C4-2B (cell line): ENCODE measurements around the gene CREBL2.
"Not testable (repeated sequence)": the region's sequence is repeated elsewhere in the genome, so short reads cannot be mapped to it uniquely, and the experiment has no call there.

ENCODE experiments used
- H3K27ac ChIP-seq: fragments of 450-650 bp; 2 replicates; pipeline ENCODE4 v1.5.1; 2017
- CTCF ChIP-seq: fragments of 450-650 bp; conservative IDR thresholded peaks from 2 replicates; pipeline ENCODE4 v1.5.1; 2017; ENCODE audit warnings: mild to moderate bottlenecking
- ZFX ChIP-seq: fragments of 450-650 bp; IDR thresholded peaks from 2 replicates; pipeline ENCODE4 v1.6.1; 2017

CREBL2 gene

GRCh38 chr12:12587878-12588277 lies 23.8 kb upstream of the CREBL2 start:
- H3K27ac ChIP-seq, result peak overlapping the region; percentile 88
- no peak for TF ChIP-seq CTCF
- TF ChIP-seq ZFX, result no peak

DNA sequence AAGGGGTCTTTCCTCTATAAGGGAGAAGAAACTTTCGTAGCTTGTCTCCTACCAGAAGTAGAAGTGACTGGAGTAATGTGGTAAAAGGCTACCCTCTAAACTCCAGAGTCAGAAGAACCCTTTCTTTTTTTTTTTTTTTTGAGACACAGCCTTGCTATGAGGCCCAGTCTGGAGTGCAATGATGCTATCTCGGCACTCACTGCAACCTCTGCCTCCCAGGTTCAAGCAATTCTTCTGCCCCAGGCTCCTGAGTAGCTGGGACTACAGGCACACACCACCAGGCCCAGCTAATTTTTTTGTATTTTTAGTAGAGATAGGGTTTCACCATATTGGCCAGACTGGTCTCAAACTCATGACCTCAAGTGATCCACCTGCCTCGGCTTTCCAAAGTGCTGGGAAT lies 23.2 kb upstream of the CREBL2 start:
- peak overlapping the region; percentile 88 for H3K27ac ChIP-seq

GRCh38 chr12:12590961-12591360 lies 20.7 kb upstream of the CREBL2 start:
- TF ChIP-seq ZFX (no peak), CTCF (no peak)
- no peak overlapping the region for H3K27ac ChIP-seq

GRCh38 chr12:12592930-12593329 lies 18.7 kb upstream of the CREBL2 start:
- no peak for TF ChIP-seq CTCF
- no peak for TF ChIP-seq ZFX
- H3K27ac ChIP-seq, result no peak overlapping the region

- not testable (repeated sequence) for H3K27ac ChIP-seq
Observed at GRCh38 chr12:12595929-12596328, 15.7 kb upstream of the CREBL2 start.

DNA sequence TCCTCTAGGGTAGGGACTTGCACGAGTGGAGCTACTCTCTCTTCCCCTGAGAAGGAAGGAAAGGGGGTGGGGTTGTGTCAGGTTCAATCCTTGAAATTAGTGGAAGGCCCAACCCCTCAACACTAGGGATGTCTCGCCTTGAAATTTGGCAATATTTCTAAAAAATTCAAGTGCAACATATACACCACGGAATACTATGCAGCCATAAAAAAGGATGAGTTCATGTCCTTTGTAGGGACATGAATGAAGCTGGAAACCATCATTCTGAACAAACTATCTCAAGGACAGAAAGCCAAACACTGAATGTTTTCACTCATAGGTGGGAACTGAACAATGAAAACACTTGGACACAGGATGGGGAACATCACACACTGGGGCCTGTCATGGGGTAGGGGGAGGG lies 15.1 kb upstream of the CREBL2 start:
- not testable (repeated sequence) for H3K27ac ChIP-seq

DNA sequence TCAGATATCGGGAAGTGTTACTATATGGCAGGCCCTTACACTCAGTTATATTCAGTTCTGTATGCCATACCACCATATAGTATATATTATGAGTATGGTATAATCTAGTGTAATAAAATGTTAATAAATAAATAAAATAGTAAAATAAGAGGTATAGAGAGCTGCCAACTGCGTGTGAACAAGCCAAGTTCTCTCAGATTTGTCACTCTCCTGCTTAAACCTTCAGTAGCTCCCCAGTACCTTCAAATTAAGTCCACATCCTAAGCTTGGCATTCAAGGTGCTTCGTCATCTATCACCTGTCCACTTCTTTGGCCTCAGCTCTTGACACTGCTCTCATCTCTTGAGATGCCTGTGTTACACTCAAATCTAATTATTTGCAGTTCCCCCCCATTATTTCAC lies 12.8 kb upstream of the CREBL2 start:
- TF ChIP-seq ZFX (no peak), CTCF (no peak)
- no peak overlapping the region for H3K27ac ChIP-seq

- H3K27ac ChIP-seq, result no peak overlapping the region
- TF ChIP-seq ZFX (no peak), CTCF (no peak)
Observed at GRCh38 chr12:12599750-12600643, 11.7 kb upstream of the CREBL2 start.

DNA sequence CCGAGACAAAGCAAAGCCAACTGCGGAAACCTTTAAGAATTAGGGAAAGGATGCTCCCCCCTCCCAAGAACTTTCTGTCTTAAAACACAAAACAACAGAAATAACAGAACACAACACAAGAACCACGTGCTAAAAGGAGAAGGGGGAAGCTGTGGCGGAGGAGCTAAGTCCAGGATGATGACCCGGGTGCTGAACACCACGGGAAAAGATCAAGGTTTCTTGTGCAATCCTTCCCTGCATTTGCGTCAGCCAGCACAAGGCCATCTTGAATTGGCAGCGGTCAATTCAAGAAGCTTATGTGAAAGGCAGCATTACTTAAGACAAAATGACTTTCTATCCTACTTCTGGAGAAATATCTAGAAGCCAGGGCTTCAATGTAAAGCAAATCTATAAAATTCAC lies 11.0 kb upstream of the CREBL2 start:
- no peak overlapping the region for H3K27ac ChIP-seq
- no peak for TF ChIP-seq ZFX
- TF ChIP-seq CTCF, result no peak
